HG02884 (cell line): ENCODE data around the gene MYOG.

Experiments
- ATAC-seq: cut with Tn5 transposase; IDR thresholded peaks from one replicate; pipeline ENCODE4 v1.9.1; 2021; ENCODE audit warnings: mild to moderate bottlenecking, moderate library complexity; ENCODE audit not compliant: unreplicated experiment

Gene MYOG

DNA sequence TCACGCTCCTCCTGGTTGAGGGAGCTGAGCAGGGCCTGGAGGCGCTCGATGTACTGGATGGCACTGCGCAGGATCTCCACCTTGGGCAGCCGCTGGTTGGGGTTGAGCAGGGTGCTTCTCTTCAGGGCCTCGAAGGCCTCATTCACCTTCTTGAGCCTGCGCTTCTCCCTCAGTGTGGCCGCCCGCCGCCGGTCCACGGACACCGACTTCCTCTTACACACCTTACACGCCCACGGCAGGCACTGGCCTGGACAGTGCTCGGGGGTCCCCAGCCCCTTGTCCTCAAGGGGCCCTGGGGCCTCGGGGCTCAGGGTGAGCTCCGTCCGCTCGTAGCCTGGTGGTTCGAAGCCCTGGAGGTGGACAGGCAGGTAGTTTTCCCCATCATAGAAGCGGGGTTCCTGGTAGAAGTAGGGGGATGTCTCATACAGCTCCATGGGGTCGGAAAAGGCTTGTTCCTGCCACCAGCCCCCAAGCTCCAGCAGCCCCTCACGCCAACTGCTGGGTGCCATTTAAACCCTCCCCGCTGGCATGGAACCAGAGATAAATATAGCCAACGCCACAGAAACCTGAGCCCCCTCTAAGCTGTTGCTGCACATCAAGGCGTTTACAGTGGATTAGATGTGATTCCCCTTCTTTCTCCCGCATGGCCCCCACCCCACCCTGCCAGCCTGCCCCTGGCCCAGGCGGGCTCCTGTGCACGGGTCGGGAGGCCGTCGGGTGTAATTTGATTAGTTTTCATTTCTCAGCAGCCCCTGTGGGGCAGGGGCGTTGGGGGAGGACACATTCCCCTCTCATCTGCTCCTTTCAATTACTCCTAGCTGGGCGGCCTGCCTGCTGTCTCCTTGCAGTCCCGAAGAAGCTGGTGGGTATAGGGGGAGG is at the start of gene MYOG:
MYOG (minus strand) TSS at position 485 of the 879 bp plus-strand sequence; CDS start at position 434, 51 bp downstream.
- no peak for ATAC-seq

GRCh38 chr1:203133970-203134725 is 48.3 kb upstream of the MYOG start:
- no peak for ATAC-seq

GRCh38 chr1:203131548-203132200 is 45.9 kb upstream of the MYOG start:
- ATAC-seq = no peak

- no peak for ATAC-seq
Observed at GRCh38 chr1:203130358-203130985, 44.7 kb upstream of the MYOG start.

GRCh38 chr1:203129501-203130231 is 43.9 kb upstream of the MYOG start:
- ATAC-seq = no peak

- ATAC-seq = no peak
Observed at GRCh38 chr1:203128716-203129500, 43.1 kb upstream of the MYOG start.

DNA sequence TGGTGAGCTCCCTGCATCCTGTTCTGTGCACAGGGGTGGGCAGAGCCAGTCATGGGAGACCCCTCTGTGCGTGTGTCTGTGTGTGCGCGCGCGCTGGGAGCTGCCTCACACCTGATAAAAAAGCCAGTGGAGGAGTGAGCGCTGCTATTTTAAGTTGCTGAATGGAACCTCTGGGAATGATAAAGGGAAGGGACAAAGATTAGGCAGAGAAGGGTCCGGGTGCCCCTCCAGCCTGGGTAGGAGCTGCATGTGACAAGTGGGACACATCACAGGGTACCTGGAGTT is 42.6 kb upstream of the MYOG start:
- ATAC-seq = no peak

GRCh38 chr1:203127666-203128430 is 42.0 kb upstream of the MYOG start, which contains the start of gene ADORA1:
ADORA1 (plus strand) TSS chr1:203127726; CDS start chr1:203128842, 1,116 bp downstream.
- ATAC-seq = no peak

GRCh38 chr1:203126866-203127665 is 41.3 kb upstream of the MYOG start:
- no peak for ATAC-seq

DNA sequence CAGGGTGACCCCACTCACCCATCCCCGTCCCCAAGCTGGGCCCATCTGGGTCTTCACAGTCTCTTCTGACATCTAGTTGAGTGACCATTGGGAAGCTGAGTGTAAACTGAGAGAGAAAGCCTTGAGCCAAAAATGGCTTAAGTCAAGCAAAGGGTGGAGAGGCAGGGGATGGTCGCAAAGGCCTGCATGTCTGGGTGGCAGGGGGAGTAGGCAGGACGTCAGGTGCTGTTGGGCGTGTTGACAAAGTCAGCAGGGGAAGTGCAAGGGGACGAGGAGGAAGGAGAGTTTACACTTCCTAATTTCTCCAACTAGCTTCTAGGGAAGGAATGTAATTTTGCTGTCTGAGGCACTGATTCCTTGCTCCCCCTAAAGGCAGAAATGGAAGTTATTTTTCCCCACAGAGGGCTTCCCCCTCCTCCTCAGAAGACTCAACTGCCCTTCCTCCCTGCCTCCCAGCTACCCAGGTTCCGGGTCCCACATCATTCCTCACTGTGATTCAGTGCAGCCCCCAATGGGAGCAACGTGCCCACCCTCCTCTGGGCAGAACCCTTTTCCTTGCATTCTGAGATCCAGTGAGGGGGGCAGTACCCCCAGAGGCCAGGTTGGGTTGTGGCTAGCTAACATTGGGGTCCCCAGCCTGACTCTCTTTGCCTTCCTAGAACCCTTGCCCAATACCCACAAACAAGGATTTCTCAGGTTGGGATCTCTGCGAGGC is 40.5 kb upstream of the MYOG start:
- no peak for ATAC-seq

DNA sequence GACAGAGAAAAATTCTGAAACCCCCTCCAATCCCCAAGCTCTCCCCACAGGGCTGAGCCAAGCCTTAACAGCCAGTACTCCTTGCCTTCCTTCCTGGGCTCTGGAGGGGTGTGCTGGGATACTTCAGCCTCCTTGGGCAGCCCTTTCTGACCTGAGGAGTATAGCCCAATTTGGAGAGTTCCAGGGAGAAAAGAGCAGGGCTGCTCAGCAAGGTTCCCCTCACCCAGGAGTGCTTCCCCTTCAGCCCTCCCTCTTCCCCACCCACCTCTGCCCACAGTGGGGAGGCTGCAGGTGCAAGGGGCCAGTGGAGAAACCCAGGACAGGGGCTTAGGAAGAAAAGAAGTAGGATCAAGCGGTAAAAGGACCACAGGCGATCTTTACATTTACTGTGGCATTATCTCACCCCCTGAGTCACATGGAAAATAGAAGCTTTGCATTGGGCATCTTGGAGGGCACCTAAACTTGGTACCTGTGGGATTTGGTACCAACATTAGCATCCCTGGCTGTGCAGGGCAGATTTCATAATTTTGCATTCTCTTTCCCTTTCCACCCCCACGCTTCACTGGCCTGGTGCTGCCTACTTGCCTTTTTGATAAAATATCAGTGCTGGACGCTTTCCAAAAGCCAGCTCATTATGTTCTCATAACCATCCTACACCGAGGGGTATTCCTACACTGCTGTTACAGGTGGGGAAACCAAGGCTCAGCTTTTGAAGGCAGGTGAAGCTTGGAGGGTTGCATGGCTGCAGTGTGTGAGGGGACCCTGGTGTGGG is 38.9 kb upstream of the MYOG start:
- ATAC-seq = no peak

- no peak for ATAC-seq
Observed at GRCh38 chr1:203124011-203124410, 38.2 kb upstream of the MYOG start.

GRCh38 chr1:203122159-203122558 is 36.3 kb upstream of the MYOG start:
- ATAC-seq = no peak

DNA sequence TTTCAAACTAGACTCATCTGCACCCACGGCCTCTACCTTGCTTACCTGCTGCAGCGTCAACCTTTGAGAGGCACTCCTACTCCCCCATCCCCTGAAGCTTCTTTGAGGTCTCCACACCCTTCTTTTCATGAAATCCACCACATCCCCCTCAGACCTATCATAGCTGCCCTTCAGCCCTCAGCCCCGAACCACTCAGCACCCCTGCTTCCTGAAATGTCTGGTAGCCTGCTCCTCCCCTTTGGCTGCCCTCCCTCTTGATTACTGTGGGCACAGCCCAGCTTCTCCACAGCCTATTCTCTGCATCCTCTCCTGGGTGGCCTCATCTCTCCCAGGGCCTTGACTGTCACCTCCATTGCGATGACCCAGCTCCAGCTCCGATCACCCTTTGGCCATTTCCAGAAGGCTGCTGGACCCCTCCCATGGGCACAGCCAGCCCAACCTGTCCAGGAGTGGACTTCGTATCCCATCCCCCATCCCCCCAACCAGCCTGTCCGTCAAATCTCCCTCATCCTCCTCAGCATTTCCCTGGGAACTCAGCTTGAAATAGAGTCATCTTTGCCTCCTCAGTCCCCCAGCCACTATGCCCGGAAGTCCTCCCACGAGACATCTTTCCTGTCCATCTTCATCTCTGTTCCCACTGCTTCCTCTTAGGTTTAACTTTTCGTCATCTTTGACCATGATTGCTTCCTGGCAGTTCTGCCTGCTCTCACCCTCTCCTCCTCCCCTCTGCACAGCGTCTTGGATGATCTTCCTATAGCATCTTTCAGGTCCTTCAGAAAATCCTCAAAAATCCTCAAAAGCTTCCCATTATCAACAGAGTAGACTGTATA is 35.6 kb upstream of the MYOG start:
- no peak for ATAC-seq

DNA sequence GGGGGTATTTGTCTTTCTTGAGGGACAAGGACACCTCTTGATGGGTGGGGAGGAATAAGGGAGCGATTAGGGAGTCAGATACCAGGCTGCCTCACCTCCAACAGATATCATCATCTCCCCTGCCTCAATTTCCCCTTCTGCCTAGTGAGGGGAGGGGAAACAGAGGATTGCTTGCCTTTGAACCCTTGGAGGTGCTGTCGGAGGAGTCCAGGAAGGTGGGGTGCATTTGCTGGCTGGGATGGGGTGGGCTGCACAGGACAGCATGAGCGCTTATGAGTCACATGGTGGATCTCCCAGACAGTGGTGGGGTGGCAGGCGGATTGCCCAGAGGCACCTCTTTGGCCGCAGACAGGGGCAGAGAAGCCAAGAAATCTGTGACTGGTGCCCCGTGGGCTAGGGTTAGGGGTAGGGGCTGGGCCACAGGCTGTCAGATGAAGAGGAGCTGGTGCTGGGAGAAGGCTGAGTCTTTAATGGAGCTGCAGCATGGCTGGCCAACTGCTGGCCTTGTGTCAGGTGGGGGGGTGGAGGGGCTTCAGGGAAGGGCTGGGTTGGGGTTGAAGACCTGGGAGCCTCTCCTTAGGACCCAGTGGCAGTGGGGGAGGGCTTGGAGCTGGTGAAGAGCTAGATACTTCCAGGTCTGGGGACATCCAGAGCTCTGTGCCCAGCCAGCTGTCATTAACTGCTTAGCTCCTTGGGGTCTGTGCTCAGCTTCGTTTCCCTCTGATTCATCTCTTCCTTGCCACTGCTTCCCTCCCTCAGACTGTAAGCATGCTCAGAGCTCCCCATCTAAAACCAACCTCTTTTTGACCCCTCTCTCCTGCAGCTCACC is 34.7 kb upstream of the MYOG start:
- ATAC-seq = no peak
